MV-4-11 (cell line): Measurements from ENCODE around the gene KCNT1.

Experiments
- DNase-seq: peaks from one replicate; lab custom pipeline; 2025; lab: John Stamatoyannopoulos, UW

KCNT1 gene

DNA sequence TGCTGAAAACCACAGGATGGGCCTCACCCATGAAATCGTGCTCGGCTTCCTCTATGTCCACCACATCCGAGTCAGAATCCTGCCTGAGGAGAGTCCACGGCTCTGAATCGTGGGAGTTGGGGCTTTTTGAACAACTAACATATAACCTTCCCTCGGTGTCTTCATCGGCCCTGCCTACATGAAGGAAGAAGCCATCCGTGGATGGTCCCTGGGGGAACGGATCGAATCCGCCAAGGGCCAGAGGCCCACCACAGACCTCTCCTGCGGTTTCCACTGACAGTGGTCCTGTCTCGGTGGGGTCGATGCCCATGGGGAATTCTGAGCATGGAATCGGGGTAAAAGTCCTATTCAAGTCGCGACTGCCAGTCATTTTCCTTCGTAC, 120.4 kb downstream of the KCNT1 start:
- DNase-seq: no peak

DNA sequence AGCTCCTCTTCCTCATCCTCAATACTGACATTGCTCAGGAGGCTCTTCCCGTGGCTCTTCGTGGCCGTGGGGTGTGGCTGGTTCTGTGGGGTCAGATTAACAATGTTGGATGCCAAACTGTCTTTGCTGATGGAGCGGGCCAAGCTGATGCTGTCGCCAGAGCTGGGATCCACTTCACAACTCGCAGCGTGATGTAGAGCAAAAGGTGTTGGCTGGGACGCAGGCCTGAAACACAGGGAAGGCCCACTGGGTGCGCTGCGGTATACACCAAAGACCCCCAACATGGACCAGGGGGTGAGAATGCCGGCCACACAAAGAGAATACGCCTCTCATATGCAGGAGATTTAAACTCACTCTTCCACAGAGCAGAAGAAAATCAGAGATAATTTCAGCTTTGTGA, 121.1 kb downstream of the KCNT1 start:
- no peak for DNase-seq

DNA sequence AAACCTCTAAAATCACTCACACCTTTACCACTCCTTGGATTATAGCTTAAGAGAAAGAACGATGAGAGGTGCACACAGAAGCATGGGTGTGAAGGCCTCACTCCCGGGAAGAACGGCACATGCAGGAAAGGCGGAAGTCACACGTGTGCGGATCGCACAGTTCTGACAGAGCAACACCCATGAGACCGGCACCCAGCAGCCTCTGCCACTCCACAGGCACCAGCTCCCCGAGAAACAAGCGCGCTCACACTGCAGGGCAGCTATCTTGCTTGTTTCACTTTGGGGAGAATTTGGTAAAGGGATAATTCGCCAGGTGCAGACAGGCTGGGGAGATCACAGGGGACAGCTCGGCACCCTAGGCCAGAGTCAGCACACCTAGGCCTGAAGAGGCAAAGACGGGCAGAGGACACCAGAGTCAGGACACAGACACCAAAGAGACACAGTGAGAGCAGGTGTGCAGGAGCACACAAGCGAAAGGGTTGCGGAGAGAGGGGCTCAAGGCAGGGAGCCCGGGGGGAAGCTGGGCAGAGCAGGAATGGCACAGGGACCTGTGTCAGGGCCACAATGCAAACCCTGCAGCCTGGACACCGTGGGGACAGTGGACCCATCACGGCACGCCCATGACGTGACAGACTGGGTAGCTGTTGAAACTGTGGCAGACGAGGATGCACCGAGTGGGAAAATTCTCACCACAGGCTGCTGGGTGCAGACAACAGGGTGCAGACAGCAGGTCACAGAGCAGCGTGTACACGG, 123.6 kb downstream of the KCNT1 start:
- no peak for DNase-seq

DNA sequence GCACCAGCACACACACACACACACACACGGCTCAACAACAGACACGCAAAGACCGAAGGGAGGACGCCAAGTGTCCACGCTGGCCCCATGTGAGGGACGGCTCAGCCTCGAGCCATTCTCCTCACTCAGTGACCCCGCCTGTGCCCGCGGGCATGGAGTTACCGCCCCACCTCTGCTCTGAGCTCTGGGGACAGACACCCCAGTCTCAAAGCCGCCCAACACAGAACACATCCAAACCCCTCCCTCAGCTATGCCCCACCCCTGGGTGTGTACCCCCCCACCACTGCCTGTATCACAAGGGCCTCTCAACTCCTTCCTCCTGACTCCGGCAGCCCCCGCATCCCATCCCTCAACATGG, 124.2 kb downstream of the KCNT1 start:
- DNase-seq: no peak

DNA sequence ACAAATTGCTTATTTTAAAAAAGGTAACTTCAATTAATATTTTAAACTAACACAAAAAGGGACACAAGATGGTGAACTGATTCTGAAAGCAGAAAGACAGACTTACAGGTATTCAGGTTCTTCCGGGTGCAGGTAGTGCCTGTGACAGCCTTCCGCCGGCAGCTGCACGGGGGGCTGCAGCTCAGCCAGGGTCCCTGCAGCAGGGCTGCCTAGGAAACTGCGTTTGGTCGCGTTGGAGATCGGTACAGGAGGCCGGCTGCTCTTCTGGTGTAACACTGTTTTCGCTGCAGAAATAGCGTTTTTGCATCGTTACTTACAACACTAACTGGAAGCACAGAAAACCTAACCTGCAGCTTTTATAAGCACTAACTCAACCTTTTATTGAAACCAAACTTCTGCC, 125.3 kb downstream of the KCNT1 start:
- DNase-seq: no peak

DNA sequence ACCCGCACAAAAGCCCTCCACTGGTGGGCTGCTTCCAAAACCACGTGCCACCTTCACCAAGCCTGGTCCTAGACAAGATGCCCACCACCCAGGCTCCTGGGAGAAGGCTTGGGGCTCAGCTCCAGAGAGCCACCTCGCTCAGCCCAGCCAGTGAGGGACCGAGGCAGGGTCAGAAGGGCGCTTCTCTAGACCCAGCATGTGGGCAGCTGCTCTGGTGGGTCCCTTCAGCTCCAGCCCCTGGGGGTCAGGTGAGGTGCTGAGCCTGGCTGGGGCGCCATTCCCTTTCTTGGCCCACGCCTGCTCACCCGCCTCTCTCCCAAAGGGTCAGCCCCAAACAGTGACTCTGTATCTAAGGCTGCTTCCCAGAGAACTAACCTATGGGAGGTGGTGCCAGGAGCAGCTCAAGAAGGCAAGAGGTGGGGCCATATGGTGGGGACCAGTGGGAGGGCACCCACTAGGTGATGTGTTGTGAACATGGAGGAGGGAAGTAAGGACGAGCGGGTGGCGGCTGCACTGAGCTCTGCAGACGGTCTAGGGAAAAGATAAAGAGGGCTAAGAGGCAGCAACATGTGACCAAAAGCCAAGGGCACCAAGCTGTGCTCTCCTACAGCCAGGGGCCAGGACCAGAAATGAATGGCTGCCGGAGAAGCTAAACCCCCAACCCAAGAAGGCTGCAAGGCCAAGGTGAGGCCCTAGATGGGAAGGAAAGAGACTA, 126.0 kb downstream of the KCNT1 start:
- no peak for DNase-seq

DNA sequence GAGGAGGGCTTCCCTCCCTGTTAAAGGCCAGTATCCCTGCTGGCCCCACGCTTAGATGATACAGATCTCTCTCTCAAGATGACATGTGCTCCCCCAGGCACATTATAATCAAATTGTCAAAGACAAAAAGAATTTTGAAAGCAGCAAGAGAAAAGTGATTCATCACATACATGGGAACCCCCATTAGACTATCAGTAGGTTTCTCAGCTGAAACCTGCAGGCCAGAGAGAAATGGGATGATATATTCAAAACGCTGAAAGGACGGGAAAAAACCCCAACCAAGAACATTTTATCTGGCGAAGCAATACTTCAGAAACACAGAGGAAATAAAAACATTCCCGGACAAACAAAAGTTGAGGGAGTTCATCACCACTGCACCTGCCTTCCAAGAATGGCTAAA, 126.7 kb downstream of the KCNT1 start:
- no peak for DNase-seq

DNA sequence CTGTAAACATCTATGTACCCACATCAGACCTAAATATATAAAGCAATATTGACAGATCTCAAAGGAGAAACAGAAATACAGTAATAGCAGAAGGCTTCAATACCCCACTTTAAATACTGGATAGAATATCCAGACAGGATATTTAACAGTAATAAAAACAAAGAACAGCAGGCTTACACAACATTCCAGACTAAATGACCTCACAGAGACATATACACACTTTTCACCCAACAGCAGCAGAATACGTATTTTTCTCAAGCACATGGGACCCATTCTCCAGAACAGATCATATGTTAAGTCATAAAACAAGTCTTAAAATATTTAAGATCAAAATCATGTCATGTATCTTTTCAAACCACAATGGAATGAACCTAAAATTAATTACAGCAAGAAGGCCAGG, 128.5 kb downstream of the KCNT1 start:
- no peak for DNase-seq

DNA sequence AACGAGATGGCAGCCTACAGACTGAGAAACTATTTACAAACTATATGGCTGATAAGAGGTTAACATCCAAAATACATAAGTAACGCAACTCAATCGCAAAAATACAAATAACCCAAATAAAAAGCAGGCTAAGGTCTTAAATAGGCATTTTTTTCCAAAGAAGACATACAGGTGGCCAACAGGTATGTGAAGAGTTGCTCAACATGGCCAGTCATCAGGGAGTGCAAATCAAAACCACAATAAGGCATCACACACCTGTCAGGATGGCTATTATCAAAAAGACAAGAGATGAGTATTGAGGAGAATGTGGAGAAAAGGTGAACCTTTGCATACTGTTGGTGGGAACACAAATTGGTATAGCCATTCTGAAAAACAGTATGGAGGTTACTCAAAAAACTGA, 131.9 kb downstream of the KCNT1 start:
- no peak for DNase-seq

DNA sequence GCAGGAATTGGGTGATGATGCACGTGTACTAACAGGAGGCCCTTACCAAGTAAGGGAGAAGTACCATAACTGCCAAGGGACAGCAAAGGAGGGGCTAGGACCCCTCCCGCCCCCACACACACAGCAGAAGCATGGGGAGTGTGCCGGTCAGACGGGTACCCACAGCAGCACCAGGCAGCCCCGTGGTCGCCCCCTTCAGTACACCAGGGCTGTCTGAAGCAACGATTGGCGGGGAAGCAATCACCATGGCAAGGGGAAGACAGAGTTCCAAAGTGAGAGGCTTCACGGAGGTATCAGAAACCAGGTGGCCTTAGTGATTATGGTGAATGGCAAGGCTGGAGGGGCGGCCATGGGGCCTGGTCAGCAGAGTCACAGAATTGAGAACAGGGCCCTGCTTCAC, 133.1 kb downstream of the KCNT1 start:
- no peak for DNase-seq

DNA sequence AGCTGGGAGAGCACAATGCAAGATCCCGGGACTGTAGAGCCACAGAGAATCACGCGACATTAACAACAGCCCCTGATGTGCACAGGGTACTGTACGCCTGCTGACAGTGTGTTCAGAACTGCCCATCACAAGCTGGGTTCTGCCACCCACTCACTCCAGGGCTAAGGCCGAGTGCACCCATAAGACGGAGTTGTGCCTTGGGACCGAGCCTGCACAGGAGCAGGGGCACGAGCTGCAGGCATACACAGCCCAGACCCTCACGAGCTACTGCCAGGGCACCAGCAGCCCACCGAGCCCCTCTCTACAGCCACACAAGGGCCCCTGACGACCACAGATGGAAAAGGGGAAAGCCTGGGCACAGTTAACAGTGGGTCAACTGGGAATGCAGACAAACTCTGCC, 137.5 kb downstream of the KCNT1 start:
- no peak for DNase-seq

DNA sequence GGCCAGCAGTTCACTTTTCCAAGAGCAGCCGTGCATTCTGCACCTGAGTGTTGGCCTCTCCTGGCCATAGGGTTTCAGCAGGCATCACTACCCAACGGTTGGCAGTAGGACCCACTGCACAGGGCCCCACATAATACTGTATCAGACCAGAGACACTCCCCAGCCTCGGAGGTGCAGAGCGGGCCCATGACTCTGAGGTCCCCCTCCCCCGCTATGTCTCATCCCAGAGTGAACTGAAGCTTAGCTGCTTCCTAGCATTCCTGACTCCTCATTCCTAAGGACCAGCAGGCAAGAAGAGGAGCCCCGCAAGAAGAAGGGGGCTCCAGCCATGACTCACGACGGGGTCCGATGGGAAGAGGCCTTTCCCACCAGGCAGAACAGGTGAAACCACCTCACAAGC, 138.1 kb downstream of the KCNT1 start:
- DNase-seq: no peak

DNA sequence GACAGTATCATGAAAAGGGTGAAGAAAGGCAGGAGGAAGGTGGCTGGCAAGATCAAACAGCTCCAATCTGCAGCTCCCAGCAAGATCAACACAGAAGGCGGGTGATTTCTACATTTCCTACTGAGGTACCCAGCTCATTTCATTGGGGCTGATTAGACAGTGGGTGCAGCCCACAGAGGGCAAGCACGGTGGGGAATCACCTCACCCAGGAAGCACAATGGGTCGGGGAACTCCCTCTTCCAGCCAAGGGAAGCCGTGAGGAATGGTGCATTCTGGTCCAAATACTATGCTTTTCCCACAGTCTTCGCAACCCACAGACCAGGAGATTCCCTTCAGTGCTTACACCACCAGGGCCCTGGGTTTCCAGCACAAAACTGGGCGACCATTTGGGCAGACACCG, 138.6 kb downstream of the KCNT1 start:
- no peak for DNase-seq
